K562 (cell line): ENCODE measurements around the gene AFF3. TPM values are rescaled to one million over a fixed set of nuclear protein-coding genes. Genes with fewer than 3 reads are reported as not detected.

Source experiments
- ATAC-seq: fragments of 200-7000 bp; cut with Tn5 transposase; 3 replicates; pipeline ENCODE4 v1.9.1; 2020; ENCODE audit warnings: moderate library complexity
- BruUV-seq: library from RNA; stranded (reverse); fragments of 400-500 nt; replicated peaks from 2 replicates; lab custom pipeline; 2021; lab: Mats Ljungman, UMichigan
- CTCF ChIA-PET: fragments of 300-600 bp; formaldehyde crosslinking; extraction: SDS; loops from one replicate; lab custom pipeline; 2021; ENCODE audit warnings: low intra/inter-chr PET ratio; lab: Yijun Ruan, JAX
- POLR2A ChIA-PET: fragments of 300-600, 350-650 bp; sonication (Branson Sonifier 250); formaldehyde crosslinking; extraction: SDS; loops from one replicate; lab custom pipeline; 2021; ENCODE audit warnings: antibody characterized with exemption, inconsistent platforms; lab: Yijun Ruan, JAX
- DNase-seq, 4 experiments: peaks; one replicate each; pipeline versions ENCODE4 v3.0.0 to v3.0.0-alpha.2; 2011 to 2018; ENCODE audit warnings: low spot score in 3 of 4, mixed read lengths in 3 of 4; ENCODE audit errors: extremely low read depth in 1 of 4
- FAIRE-seq: peaks from 2 replicates; lab custom pipeline; 2011; peaks lifted over from hg19 to GRCh38; lab: Jason Lieb, UNC
- H2AFZ ChIP-seq: 2 replicates; pipeline ENCODE4 v1.6.0; 2011; ENCODE audit warnings: low read depth, low read length, control low read depth, inconsistent platforms
- H3K27ac ChIP-seq: fragments of 200-600 bp; 3 replicates; pipeline ENCODE4 v1.8.0; 2011; ENCODE audit warnings: low read depth, mild to moderate bottlenecking, control low read depth, inconsistent platforms, low read length, moderate library complexity, mixed read lengths; ENCODE audit errors: extremely low read depth
- H3K27me3 ChIP-seq, 2 experiments: fragments of 300-600 bp in 1 of 2; 2 replicates in 1 of 2; 3 replicates in 1 of 2; pipeline versions ENCODE4 v1.6.0 to v1.8.0; 2011; ENCODE audit warnings: inconsistent platforms in 2 of 2, low read length in 2 of 2, mild to moderate bottlenecking in 1 of 2, mixed read lengths in 1 of 2, moderate library complexity in 1 of 2; ENCODE audit not compliant: control insufficient read depth in 2 of 2, insufficient read depth in 2 of 2
- H3K36me3 ChIP-seq: fragments of 300-600 bp; 3 replicates; pipeline ENCODE4 v1.8.0; 2011; ENCODE audit warnings: mild to moderate bottlenecking, low read length, inconsistent platforms; ENCODE audit not compliant: control insufficient read depth, insufficient read depth
- H3K4me1 ChIP-seq, 2 experiments: fragments of 200-600 bp in 1 of 2; replicated peaks in 1 of 2; 2 replicates in 1 of 2; 3 replicates in 1 of 2; pipeline versions ENCODE4 v1.5.1 to v1.8.0; 2011; ENCODE audit warnings: inconsistent platforms in 2 of 2, low read length in 2 of 2, mild to moderate bottlenecking in 1 of 2, mixed read lengths in 1 of 2, moderate library complexity in 1 of 2; ENCODE audit not compliant: control insufficient read depth in 2 of 2, insufficient read depth in 2 of 2
- H3K4me2 ChIP-seq: 2 replicates; pipeline ENCODE4 v1.6.1; 2011; ENCODE audit warnings: low read length, control low read depth, inconsistent platforms, mixed read lengths; ENCODE audit not compliant: insufficient read depth
- H3K4me3 ChIP-seq: fragments of 200-600 bp; sonication (generic), shearing (Covaris generic); 2 replicates; pipeline ENCODE4 v1.5.1; 2016; ENCODE audit warnings: control low read depth, inconsistent platforms
- H3K79me2 ChIP-seq: fragments of 200-600 bp; 3 replicates; pipeline ENCODE4 v1.8.0; 2011; ENCODE audit warnings: low read length, inconsistent platforms; ENCODE audit not compliant: control insufficient read depth, insufficient read depth
- H3K9ac ChIP-seq, 2 experiments: 2 replicates each; pipeline versions ENCODE4 v1.6.0 to v1.6.1; 2011; ENCODE audit warnings: low read depth in 2 of 2, low read length in 2 of 2, control low read depth in 1 of 2, inconsistent platforms in 1 of 2, mild to moderate bottlenecking in 1 of 2, mixed read lengths in 1 of 2; ENCODE audit not compliant: insufficient read depth in 1 of 2
- H3K9me1 ChIP-seq: one replicate; pipeline ENCODE4 v1.6.0; 2011; ENCODE audit warnings: inconsistent platforms, mild to moderate bottlenecking, low read length, moderate library complexity; ENCODE audit not compliant: control insufficient read depth, insufficient read depth
- H3K9me3 ChIP-seq: replicated peaks from 2 replicates; pipeline ENCODE4 v1.5.1; 2011; ENCODE audit warnings: low read depth, low read length, inconsistent platforms; ENCODE audit not compliant: control insufficient read depth, insufficient read depth
- H4K20me1 ChIP-seq: replicated peaks from 2 replicates; pipeline ENCODE4 v1.6.1; 2011; ENCODE audit warnings: low read length, inconsistent platforms, mixed read lengths; ENCODE audit not compliant: control insufficient read depth, insufficient read depth
- GTF2E2 ChIP-seq: fragments of 200-800 bp; sonication (Bioruptor generic); IDR thresholded peaks from 2 replicates; pipeline ENCODE4 v1.6.1; 2016; ENCODE audit warnings: missing genetic modification characterization, missing compliant biosample characterization
- HDAC8 ChIP-seq: fragments of 450-650 bp; IDR thresholded peaks from 2 replicates; pipeline ENCODE4 v1.6.1; 2016; ENCODE audit warnings: mild to moderate bottlenecking, missing genetic modification characterization, moderate library complexity, missing compliant biosample characterization
- HMGN3 ChIP-seq: IDR thresholded peaks from 2 replicates; pipeline ENCODE4 v1.6.1; 2011; ENCODE audit warnings: borderline replicate concordance, low read depth, mild to moderate bottlenecking, mixed read lengths, low read length; ENCODE audit not compliant: insufficient read length; ENCODE audit errors: extremely low read depth
- RAD21 ChIP-seq, 2 experiments: fragments of 250-450 bp in 1 of 2; fragments of 450-650 bp in 1 of 2; sonication (Bioruptor Pico) in 1 of 2; formaldehyde crosslinking in 1 of 2; IDR thresholded peaks in 1 of 2; conservative IDR thresholded peaks in 1 of 2; 2 replicates each; pipeline versions ENCODE4 v1.4.0 to v1.8.0; 2020 to 2022; ENCODE audit warnings: mild to moderate bottlenecking in 2 of 2, moderate library complexity in 1 of 2
- SIN3B ChIP-seq: fragments of 450-650 bp; IDR thresholded peaks from 2 replicates; pipeline ENCODE4 v1.6.1; 2017; ENCODE audit warnings: low read depth, mild to moderate bottlenecking, moderate library complexity
- ZNF175 ChIP-seq: fragments of 200-800 bp; sonication (Bioruptor generic); IDR thresholded peaks from 2 replicates; pipeline ENCODE4 v1.6.1; 2016; ENCODE audit warnings: low read depth, mild to moderate bottlenecking, missing genetic modification characterization, missing compliant biosample characterization
- ZNF253 ChIP-seq: fragments of 250-450 bp; sonication (Bioruptor Pico); conservative IDR thresholded peaks from 2 replicates; pipeline ENCODE4 v1.6.1; 2021; ENCODE audit warnings: mild to moderate bottlenecking
- ZNF584 ChIP-seq: fragments of 200-800 bp; sonication (Bioruptor generic); IDR thresholded peaks from 2 replicates; pipeline ENCODE4 v1.6.1; 2016; ENCODE audit warnings: low read depth, mild to moderate bottlenecking, missing genetic modification characterization, missing compliant biosample characterization
- ZNF586 ChIP-seq: fragments of 450-650 bp; formaldehyde crosslinking; conservative IDR thresholded peaks from 2 replicates; pipeline ENCODE4 v1.4.0; 2020; ENCODE audit warnings: mild to moderate bottlenecking, moderate library complexity
- ZNF644 ChIP-seq: fragments of 200-800 bp; sonication (Bioruptor generic); IDR thresholded peaks from 2 replicates; pipeline ENCODE4 v1.6.1; 2016; ENCODE audit warnings: low read depth, missing genetic modification characterization, missing compliant biosample characterization
- ZNF766 ChIP-seq: fragments of 200-800 bp; sonication (Bioruptor generic); conservative IDR thresholded peaks from 2 replicates; pipeline ENCODE4 v1.6.1; 2016; ENCODE audit warnings: missing genetic modification characterization, missing compliant biosample characterization
- ZSCAN29 ChIP-seq: fragments of 450-650 bp; IDR thresholded peaks from 2 replicates; pipeline ENCODE4 v1.6.1; 2017
- WGBS: fragments of 100-300 bp; shearing (Covaris generic); methylation state at CpG from one replicate; pipeline ENCODE4 v1.1.6; 2016; ENCODE audit warnings: low coverage, mixed read lengths; ENCODE audit not compliant: insufficient coverage; ENCODE audit errors: missing lambda C conversion rate; 5-methylcytosine and 5-hydroxymethylcytosine counted together
- in situ Hi-C: fragments of 300-500 bp; cut with MboI; formaldehyde crosslinking; loops from 4 replicates; pipeline ENCODE4 v1.15.0; 2018; ENCODE audit warnings: inconsistent platforms, mixed read lengths
- intact Hi-C: fragments of 100-400 bp; cut with micrococcal nuclease; formaldehyde crosslinking; loops from 2 replicates; pipeline ENCODE4 v1.14.2; 2022
- polyA plus RNA-seq, 8 experiments: library from polyadenylated mRNA; depleted of rRNA in 4 of 8; stranded (reverse) in 5 of 8; unstranded in 3 of 8; fragments of >200 nt; fragmentation: Nextera tagmentation in 2 of 8; fragmentation: Illumina TruSeq in 1 of 8; extraction: Ambion mirVana in 2 of 8; extraction: Trizol in 1 of 8; gene quantifications; 2 replicates each; pipeline versions ENCODE4 v1.2.1 to v1.2.3, GENCODE V29; 2011 to 2014; ENCODE audit warnings: inconsistent platforms in 1 of 8, missing spikeins in 1 of 8
- total RNA-seq, 7 experiments: library from RNA; depleted of rRNA in 6 of 7; stranded (reverse); fragments of >200 nt in 6 of 7; fragmentation: Illumina TruSeq in 2 of 7; extraction: Trizol in 2 of 7; gene quantifications; 2 replicates each; pipeline versions ENCODE4 v1.2.1 to v1.2.3, GENCODE V29; 2011 to 2021; ENCODE audit warnings: low replicate concordance in 1 of 7
- TF ChIP-seq, protein P1 (sequence below): fragments of 150-350 bp; IDR thresholded peaks from 2 replicates; pipeline ENCODE4 v1.6.1; 2014; ENCODE audit warnings: low read depth, mild to moderate bottlenecking, low read length, borderline replicate concordance
- TF ChIP-seq, protein P2 (sequence below): fragments of 450-650 bp; formaldehyde crosslinking; IDR thresholded peaks from 2 replicates; pipeline ENCODE4 v1.4.0; 2020; ENCODE audit warnings: mild to moderate bottlenecking, moderate library complexity

AFF3 gene
- total and polyA plus RNA-seq, 9 of the 15 experiments (the other 6 are each of a cell fraction or from before 2014, with no cell fraction given), result 0.02 to 0.11 TPM; not detected in 7

DNA sequence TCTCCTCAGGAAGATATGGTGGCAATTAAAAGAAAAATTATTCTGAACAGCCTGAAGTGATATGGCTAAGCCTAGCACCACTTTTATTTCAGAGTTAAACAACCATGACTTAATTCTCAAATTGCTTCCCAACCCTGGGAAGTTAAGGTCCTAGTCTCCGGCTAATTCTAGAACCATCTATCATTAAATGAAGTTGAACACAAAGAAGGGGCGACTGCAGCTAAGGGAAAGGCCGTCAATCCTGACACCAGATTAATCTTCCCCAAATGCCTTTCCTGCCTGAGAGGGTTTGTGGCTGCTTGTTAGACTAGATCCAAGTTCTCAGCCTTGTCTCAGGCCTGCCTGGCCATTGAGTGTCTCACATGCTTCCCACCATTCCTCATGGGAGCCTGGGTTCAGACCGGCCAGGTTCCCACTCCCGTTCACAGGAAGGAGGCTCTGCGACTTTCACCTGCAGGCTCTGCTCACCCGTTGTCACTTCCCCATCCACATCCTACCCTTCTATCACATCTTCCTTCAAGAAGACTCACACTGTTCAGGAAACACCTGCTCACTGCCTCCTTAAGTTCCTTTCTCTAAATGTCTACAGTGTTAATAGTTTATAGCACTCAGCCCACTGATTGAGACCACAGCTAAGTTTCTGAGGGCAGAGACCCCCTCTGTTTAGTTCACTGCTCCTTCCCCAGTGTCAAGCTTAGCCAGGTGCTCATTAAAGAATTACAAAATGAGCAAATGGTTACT, 369.6 kb downstream of the AFF3 start (continued):
- TF ChIP-seq SIN3B (no peak), ZNF586 (CRISPR knock-in tag) (no peak), HDAC8 (tag) (no peak), GTF2E2 (tag) (no peak)
- TF ChIP-seq, protein P1, sequence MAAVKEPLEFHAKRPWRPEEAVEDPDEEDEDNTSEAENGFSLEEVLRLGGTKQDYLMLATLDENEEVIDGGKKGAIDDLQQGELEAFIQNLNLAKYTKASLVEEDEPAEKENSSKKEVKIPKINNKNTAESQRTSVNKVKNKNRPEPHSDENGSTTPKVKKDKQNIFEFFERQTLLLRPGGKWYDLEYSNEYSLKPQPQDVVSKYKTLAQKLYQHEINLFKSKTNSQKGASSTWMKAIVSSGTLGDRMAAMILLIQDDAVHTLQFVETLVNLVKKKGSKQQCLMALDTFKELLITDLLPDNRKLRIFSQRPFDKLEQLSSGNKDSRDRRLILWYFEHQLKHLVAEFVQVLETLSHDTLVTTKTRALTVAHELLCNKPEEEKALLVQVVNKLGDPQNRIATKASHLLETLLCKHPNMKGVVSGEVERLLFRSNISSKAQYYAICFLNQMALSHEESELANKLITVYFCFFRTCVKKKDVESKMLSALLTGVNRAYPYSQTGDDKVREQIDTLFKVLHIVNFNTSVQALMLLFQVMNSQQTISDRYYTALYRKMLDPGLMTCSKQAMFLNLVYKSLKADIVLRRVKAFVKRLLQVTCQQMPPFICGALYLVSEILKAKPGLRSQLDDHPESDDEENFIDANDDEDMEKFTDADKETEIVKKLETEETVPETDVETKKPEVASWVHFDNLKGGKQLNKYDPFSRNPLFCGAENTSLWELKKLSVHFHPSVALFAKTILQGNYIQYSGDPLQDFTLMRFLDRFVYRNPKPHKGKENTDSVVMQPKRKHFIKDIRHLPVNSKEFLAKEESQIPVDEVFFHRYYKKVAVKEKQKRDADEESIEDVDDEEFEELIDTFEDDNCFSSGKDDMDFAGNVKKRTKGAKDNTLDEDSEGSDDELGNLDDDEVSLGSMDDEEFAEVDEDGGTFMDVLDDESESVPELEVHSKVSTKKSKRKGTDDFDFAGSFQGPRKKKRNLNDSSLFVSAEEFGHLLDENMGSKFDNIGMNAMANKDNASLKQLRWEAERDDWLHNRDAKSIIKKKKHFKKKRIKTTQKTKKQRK, result no peak

DNA sequence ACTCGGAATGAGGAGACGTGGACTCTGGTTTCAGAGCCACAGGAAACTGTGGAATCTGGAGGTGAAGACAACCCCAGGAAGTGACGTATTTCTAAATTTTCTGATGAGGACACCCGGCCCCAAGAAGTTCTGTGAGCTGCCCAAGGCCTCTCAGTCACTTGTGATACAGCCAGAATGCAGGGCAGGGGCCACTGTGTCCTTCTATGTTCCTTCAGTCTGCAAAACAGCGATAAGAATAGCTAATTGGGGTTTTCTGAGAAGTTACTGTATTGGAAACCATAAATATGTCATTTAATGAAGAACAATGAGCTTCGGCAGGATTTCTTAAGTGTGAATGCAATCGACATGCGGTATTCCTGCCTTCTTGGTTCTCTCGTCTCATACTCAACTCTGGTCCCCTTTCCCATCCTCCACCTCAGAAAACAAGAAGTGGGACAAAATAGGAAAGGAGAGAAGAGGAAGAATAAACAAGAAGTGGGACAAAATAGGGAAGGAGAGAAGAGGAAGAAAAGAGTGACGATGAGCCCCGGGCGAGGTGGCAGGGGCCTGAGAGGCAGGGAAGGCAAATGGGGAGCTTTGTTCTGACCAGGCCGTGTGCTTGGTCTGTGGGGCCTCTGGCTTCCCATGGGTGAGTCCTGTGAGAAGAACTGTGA, 370.6 kb downstream of the AFF3 start:
- Histone ChIP-seq H3K4me3 (no peak overlapping the region), H3K4me2 (peak overlapping the region; percentile 2; the same call in 1 of the 2 replicates), H3K79me2 (no peaks in the 10 kb centered on the region), H3K9me1 (no peaks in the 10 kb centered on the region), H3K9ac (no peak overlapping the region), H3K9me3 (peaks cover 12% of the 10 kb centered on the region; the same call in 1 of the 2 replicates), H3K4me1 (peaks cover 9 to 29% of the 10 kb centered on the region in 2 experiments), H3K27ac (peak overlapping the region; percentile 51), H4K20me1 (no peaks in the 10 kb centered on the region), H3K36me3 (no peaks in the 10 kb centered on the region), H3K27me3 (no peaks in the 10 kb centered on the region; a peak in 1 of 5 replicates), H2AFZ (peak overlapping the region; percentile 60; the same call in 1 of the 2 replicates)
- WGBS, result 0% methylated on average over 12 of the region's 13 CpGs
- peak; percentile 56 to 93 (median 70) for DNase-seq
- in situ Hi-C loops (no loop called here), intact Hi-C loops (no loop called here)
- ATAC-seq, result peak; percentile 98
- FAIRE-seq, result peak; percentile 92
- no TSS peak for BruUV-seq
- ChIA-PET CTCF (no interaction called here), POLR2A (interaction anchor here (0.7 to 1.8 kb wide), 5 partner anchors 14 to 66 kb away, joined by 3 to 8 read pairs (median 4); no protein-coding TSS in a partner anchor)
- no peak for TF ChIP-seq ZNF253 (CRISPR knock-in tag)
- TF ChIP-seq ZNF766 (CRISPR knock-in tag), result peak; percentile 72; the same call in 1 of the 2 replicates
- TF ChIP-seq ZNF175 (CRISPR knock-in tag), result peak; percentile 92
- no peak for TF ChIP-seq ZSCAN29
- no peak for TF ChIP-seq HMGN3
- peak in 1 of 2 experiments; percentile 41; a peak in 3 of 4 replicates for TF ChIP-seq RAD21 (CRISPR knock-in tag; conservative IDR thresholded peaks at IDR 0.05 in 1 of 2, IDR thresholded peaks at IDR 0.05 in 1 of 2)
- TF ChIP-seq, protein P2, sequence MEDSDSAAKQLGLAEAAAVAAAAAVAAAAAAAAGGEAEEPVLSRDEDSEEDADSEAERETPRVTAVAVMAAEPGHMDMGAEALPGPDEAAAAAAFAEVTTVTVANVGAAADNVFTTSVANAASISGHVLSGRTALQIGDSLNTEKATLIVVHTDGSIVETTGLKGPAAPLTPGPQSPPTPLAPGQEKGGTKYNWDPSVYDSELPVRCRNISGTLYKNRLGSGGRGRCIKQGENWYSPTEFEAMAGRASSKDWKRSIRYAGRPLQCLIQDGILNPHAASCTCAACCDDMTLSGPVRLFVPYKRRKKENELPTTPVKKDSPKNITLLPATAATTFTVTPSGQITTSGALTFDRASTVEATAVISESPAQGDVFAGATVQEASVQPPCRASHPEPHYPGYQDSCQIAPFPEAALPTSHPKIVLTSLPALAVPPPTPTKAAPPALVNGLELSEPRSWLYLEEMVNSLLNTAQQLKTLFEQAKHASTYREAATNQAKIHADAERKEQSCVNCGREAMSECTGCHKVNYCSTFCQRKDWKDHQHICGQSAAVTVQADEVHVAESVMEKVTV (CRISPR knock-in tag), result no peak
- TF ChIP-seq ZNF584, result peak; percentile 90
- peak; percentile 92 for TF ChIP-seq ZNF644 (tag)
